Measurements from ENCODE around the gene CNOT1.
"Not testable (repeated sequence)": the region's sequence is repeated elsewhere in the genome, so short reads cannot be mapped to it uniquely, and the experiment has no call there.

Gene CNOT1

DNA sequence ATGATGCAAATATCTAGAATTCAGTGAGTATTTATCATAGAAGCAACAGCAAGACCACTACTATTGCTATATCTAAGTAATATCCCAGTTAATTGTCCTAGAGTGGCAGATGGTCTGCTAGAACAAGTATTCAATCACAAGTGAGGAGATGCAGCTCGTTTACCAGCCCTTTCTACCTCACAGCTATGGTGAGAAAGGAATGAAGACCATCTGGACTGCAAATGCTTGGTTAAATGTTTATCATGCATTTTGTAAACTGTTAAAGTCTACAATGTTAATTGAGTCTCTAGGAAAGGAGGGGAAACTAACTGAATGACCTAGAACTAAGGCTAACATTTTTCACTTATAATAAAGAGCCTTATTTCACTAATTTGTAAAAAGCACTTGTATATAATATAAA, 52.5 kb downstream of the CNOT1 start:
- DNase-seq = no peak

- DNase-seq = no peak
Measured at GRCh38 chr16:58574895-58575294, 54.7 kb downstream of the CNOT1 start.

DNA sequence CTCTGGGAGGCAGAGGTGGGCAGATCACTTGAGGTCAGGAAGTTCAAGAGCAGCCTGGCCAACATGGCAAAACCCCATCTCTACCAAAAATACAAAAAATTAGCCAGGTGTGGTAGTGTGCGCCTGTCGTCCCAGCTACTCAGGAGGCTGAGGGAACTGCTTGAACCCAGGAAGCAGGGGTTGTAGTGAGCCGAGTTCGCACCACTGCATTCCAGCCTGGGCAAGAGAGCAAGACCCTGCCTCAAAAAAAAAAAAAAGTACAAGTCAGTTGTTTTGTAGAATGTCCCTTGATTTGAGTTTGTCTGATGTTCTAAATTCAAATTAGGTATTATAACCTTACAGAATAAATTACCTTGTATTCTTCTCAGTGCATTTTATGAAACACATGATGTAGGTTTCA, 63.9 kb downstream of the CNOT1 start:
- not testable (repeated sequence) for DNase-seq

- no peak for DNase-seq
Measured at GRCh38 chr16:58563775-58564174, 65.9 kb downstream of the CNOT1 start.

- no peak for DNase-seq
Measured at GRCh38 chr16:58563235-58563634, 66.4 kb downstream of the CNOT1 start.

DNA sequence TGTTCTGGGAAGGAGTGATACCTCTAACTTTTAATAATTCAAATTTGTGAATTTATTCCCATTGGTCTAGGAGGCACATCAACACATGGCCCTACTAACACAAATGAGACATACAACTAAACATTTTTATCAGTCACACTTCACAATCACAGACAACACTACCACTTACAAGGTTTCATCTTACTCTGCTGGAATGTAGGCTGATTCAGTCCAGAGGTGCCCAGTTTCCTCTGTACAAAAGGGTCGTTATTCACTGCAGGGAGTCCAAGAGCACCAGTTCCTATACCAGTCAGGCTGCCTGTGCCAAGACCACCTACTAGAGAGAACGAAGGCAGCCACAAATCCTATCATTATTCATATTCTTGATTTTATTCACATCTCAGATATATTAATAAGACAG, 72.9 kb downstream of the CNOT1 start:
- DNase-seq = no peak

DNA sequence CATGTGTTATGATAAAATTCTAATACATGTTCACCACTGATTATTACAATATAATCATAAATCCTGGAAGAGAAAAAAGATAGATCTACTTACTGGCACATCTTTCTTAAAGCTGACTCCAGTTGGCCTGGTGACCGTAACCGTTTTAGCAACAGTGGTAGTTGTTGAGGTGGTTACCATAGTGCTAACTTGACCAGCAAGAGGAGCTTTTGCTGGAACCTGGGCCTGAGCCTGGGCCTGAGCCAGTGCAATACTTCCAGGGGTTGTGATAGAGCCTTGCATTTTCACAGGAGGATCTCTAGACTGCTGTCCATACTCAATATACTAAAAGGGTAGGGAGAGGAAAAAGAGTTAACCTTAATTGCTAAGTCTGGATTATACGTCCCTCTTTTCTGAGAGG, 78.1 kb downstream of the CNOT1 start:
- DNase-seq = no peak

DNA sequence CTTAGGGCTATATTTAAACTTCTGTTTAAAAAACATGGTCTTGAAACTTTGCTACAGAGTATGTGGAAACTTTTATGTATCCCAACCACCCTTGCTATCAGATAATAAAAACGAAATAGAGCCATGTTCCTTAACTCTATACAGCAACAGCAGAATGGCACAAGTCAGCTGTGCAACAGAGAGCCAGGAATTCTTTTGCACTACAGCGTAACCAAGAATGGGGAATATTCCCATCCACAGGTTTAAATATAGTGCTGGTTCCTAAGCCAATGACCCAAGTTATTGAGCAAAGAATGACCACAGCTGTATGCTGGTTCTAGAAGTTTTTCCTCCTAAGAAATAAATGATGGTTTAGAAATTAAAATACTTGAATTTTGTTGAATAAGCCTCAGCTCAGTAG, 81.2 kb downstream of the CNOT1 start:
- DNase-seq = no peak

DNA sequence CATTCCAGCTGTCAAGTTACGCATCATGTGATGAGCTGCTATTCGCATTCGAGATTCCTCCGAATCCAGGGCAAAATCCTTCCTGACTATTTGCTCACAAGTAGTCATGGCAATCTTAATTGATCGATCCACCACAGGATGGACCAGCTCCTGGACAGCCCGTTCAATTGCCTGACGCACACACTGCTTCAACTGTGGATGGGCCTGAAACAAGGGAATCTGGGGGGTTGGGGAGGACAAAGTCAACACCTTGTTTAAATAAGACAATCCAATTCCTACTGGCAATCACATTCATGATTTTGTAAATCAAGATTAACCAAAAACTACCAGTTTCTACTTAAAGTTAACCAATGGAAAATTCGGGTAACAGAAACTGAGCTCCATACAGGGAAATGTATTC, 85.9 kb downstream of the CNOT1 start:
- DNase-seq = no peak

- no peak for DNase-seq
Measured at GRCh38 chr16:58542291-58542690, 87.3 kb downstream of the CNOT1 start.

GRCh38 chr16:58541711-58542110, 87.9 kb downstream of the CNOT1 start:
- DNase-seq = no peak

DNA sequence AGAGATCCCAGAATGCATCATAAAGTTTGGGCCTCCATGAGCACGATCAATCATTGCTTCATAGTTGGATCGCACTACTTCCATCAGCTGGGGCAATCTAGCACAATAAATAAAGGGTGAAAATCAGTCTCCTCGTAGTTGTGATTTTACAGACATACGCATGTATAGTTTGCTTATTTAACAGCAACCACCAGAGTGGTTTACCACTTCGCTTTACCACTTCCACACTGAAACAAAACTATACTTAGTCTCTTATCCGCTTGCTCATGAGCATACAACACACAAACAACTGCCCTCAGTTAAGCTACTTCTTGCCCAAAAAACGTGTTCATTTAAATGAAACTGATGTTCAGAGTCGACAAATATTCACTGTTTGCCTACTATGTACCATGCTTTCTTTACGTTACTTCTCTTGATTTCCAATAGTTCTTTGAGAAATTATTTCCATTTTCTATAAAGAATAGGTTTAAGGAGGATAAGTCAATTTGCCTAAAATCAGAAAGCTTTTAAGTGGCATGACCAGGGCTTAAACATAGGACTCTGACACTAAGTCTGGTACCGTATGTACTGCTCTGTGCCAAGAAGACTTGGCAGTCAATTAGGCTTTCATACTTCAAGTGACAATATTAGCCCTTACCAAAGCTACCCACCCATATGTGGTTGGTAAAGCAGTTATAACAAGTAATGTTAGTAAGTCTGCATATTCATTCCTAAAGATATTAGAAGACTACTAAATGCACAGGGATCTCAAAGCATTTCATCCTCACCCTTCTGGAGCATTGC, 92.3 kb downstream of the CNOT1 start:
- DNase-seq = no peak

DNA sequence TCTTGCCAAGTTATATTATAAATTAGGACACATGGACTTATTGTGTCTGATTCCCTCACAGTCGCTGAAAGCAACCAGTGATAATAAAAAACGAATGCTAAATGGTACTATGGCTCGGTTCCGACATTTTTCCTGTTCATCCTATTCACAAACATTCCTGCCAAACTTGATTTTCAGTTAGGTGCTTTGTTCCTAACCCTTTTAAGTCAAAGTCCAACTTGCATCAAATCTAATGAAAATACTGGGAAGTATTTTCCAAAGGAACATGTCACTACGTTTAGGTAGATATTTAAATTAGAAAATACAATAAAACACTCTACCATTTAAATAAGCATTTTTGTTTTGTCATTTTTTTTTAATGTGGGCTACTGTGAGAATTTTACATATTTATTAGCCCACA, 93.3 kb downstream of the CNOT1 start:
- DNase-seq = no peak

GRCh38 chr16:58535100-58535499, 94.5 kb downstream of the CNOT1 start:
- DNase-seq = no peak

GRCh38 chr16:58533751-58534470, 95.7 kb downstream of the CNOT1 start:
- DNase-seq = no peak

- DNase-seq = no peak
Measured at GRCh38 chr16:58532414-58532813, 97.2 kb downstream of the CNOT1 start.

GRCh38 chr16:58530179-58530578, 99.4 kb downstream of the CNOT1 start:
- no peak for DNase-seq

- DNase-seq = no peak
Measured at GRCh38 chr16:58519707-58520106, 109.9 kb downstream of the CNOT1 start.

DNA sequence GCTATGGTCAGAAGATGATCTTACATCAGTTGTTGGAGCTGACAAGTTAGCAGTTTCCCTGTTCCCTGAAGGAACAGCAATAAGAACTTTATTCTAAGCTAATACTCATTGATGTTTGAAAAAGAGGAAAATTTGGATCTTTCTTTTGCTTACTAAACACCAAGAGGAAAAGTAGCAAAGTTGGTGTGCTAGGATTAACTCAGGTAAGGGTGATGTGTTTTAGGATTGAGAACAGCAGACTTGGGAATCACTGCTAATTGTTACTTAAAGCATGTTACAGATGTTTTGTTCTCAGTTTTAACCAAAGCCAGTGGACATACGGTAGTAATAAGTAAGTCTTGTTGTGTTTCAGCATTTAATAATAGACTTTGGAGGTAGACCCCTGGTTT, 110.7 kb downstream of the CNOT1 start:
- DNase-seq = no peak

GRCh38 chr16:58518083-58518979, 111.3 kb downstream of the CNOT1 start:
- DNase-seq = no peak

DNA sequence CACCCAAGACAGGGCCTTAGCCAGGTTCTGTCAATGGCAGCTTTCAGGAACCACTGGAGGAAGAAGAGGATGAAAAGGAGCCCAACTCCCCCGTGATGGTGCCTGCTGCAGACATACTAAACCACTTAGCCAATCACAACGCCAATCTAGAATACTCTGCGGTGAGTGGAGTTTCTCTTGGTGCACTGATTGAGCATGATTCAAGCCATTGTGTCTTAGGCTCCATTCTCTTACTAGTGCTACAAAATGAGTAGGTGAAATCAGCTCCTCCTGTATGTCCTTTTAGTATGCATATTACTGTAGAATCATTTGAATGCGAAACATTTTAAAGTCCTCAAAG, 112.9 kb downstream of the CNOT1 start:
- no peak for DNase-seq

DNA sequence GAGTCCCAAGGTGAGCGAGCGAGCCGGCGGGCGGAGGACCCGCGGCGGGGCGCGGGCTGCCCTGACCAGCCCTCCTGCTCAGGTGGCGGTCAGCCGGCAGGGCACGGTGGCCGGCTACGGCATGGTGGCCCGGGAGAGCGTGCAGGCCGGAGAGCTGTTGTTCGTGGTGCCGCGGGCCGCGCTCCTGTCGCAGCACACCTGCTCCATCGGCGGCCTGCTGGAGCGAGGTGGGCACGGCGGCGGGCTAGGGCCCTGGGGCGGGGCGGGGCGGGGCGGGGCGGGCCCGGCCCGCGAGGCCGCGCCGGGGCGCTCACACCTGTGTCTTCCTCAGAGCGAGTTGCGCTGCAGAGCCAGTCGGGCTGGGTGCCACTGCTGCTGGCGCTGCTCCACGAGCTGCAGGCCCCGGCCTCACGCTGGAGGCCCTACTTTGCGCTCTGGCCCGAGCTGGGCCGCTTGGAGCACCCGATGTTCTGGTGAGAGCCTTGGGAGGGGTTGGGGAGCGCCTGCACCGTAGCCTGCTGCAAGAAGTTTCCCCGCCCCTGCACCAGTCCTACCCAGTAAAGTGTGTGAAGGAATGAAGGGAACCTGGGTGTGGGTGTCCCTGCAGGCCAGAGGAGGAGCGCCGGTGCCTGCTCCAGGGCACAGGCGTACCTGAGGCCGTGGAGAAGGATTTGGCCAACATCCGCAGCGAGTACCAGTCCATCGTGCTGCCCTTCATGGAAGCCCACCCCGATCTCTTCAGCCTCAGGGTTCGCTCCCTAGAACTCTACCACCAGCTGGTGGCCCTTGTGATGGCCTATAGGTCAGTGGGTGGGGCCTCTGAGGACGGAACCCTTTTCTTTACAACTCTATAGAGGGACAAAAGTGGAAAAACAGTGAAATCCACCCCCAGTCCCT, 113.5 kb downstream of the CNOT1 start:
- DNase-seq = peak; percentile 77

Measured in activated effector memory CD4-positive, alpha-beta T cell treated with anti-CD3 and anti-CD28 coated beads, Interleukin-2, amount 50 U/mL, for 16 hours (primary cell).